Left hindlimb (tissue), 1 donor: ENCODE data around the gene ELMO3.

ENCODE experiments used
- DNase-seq: peaks from one replicate; pipeline ENCODE4 v3.0.0-alpha.2; 2018

Gene ELMO3

GRCh38 chr16:67183284-67183626, 15.7 kb upstream of the ELMO3 start:
- DNase-seq: no peak

GRCh38 chr16:67183627-67184452, 15.1 kb upstream of the ELMO3 start, which contains the start of gene MATCAP1:
TSS of gene MATCAP1 (minus strand) at chr16:67183963. CDS start at chr16:67180610, 3,353 bp downstream.
- peak; percentile 96 for DNase-seq

GRCh38 chr16:67184453-67184994, 14.4 kb upstream of the ELMO3 start:
- DNase-seq: no peak

- DNase-seq: peak; percentile 91
Observed at GRCh38 chr16:67184995-67185650, 13.8 kb upstream of the ELMO3 start.

- no peak for DNase-seq
Observed at GRCh38 chr16:67185651-67186134, 13.2 kb upstream of the ELMO3 start.

GRCh38 chr16:67186550-67186950, 12.4 kb upstream of the ELMO3 start:
- DNase-seq: no peak

- DNase-seq: no peak
Observed at GRCh38 chr16:67187175-67187890, 11.6 kb upstream of the ELMO3 start.

GRCh38 chr16:67188323-67188722, 10.6 kb upstream of the ELMO3 start:
- DNase-seq: no peak

GRCh38 chr16:67188798-67189197, 10.1 kb upstream of the ELMO3 start:
- DNase-seq: no peak

GRCh38 chr16:67190041-67190440, 8.9 kb upstream of the ELMO3 start, which contains the start of gene EXOC3L1:
TSS of gene EXOC3L1 (minus strand) at chr16:67190136. CDS start at chr16:67189676, 460 bp downstream.
- DNase-seq: no peak

GRCh38 chr16:67190448-67191399, 8.2 kb upstream of the ELMO3 start:
- DNase-seq: no peak

- DNase-seq: no peak
Observed at GRCh38 chr16:67191411-67191994, 7.4 kb upstream of the ELMO3 start.

GRCh38 chr16:67191995-67192681, 6.8 kb upstream of the ELMO3 start, which contains the start of gene E2F4:
TSS of gene E2F4 (plus strand) at chr16:67192155. CDS start at chr16:67192228, 73 bp downstream.
- DNase-seq: peak; percentile 91

- DNase-seq: no peak
Observed at GRCh38 chr16:67192781-67193361, 6.1 kb upstream of the ELMO3 start.

GRCh38 chr16:67193536-67193935, 5.4 kb upstream of the ELMO3 start:
- no peak for DNase-seq

- DNase-seq: no peak
Observed at GRCh38 chr16:67194260-67194659, 4.7 kb upstream of the ELMO3 start.

GRCh38 chr16:67195676-67196075, 3.3 kb upstream of the ELMO3 start:
- DNase-seq: no peak

GRCh38 chr16:67196881-67197280, 2.0 kb upstream of the ELMO3 start:
- no peak for DNase-seq

- no peak for DNase-seq
Observed at GRCh38 chr16:67197704-67198103, 1.2 kb upstream of the ELMO3 start.

- DNase-seq: no peak
Observed at GRCh38 chr16:67198238-67198734, 645 bp upstream of the ELMO3 start.
